ENCODE measurements around the gene NR3C2. TPM values are rescaled to one million over a fixed set of nuclear protein-coding genes. Genes with fewer than 3 reads are reported as not detected.

The NR3C2 gene
- total RNA-seq, 1 donor from 2014 or later: 25.9 TPM

- no peaks in the 10 kb centered on the region for H3K9me3 ChIP-seq
- DNase-seq (no peak), ATAC-seq (peak; percentile 9)
- TF ChIP-seq CTCF (IDR thresholded peaks at IDR 0.05): no peak
- H3K4me1 ChIP-seq: peaks cover 19% of the 10 kb centered on the region
- H3K27me3 ChIP-seq: no peaks in the 10 kb centered on the region
- peaks cover 24% of the 10 kb centered on the region for H3K36me3 ChIP-seq
- no peak overlapping the region for H3K4me3 ChIP-seq
- H3K27ac ChIP-seq: no peak overlapping the region
- intact Hi-C loops (cut with DNase I): no loop called here
Measured at GRCh38 chr4:148061795-148062194, 380.4 kb downstream of the NR3C2 start.

DNA sequence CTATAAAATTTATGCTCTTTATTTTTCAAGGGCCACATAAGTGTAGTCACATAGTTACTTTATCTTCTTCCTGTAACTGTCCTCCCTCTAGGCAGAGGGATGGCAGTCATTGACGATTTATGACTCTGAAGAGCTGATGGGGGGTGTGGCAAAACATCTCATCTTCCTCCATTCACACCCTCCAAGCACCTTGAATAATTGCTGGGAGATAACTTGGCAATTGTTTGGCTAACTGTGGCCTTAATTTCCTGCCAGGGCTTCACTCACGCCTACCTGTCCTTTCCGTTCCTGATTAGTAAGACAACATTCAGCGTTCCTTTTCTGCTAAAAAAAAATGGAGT, 381.1 kb downstream of the NR3C2 start:
- Histone ChIP-seq H3K27me3 (no peaks in the 10 kb centered on the region), H3K4me1 (peaks cover 20% of the 10 kb centered on the region), H3K4me3 (no peak overlapping the region), H3K36me3 (peaks cover 24% of the 10 kb centered on the region), H3K27ac (peak overlapping the region; percentile 56), H3K9me3 (no peaks in the 10 kb centered on the region)
- intact Hi-C loops (cut with DNase I): no loop called here
- no peak for TF ChIP-seq CTCF (IDR thresholded peaks at IDR 0.05)
- ATAC-seq: no peak
- no peak for DNase-seq

GRCh38 chr4:148060264-148061140, 381.7 kb downstream of the NR3C2 start:
- Histone ChIP-seq H3K27ac (peak overlapping the region; percentile 56), H3K27me3 (no peaks in the 10 kb centered on the region), H3K36me3 (peaks cover 24% of the 10 kb centered on the region), H3K4me3 (peak overlapping the region; percentile 14), H3K9me3 (no peaks in the 10 kb centered on the region), H3K4me1 (peaks cover 20% of the 10 kb centered on the region)
- DNase-seq: no peak
- intact Hi-C loops (cut with DNase I): no loop called here
- no peak for TF ChIP-seq CTCF (IDR thresholded peaks at IDR 0.05)
- peak; percentile 74 for ATAC-seq

DNA sequence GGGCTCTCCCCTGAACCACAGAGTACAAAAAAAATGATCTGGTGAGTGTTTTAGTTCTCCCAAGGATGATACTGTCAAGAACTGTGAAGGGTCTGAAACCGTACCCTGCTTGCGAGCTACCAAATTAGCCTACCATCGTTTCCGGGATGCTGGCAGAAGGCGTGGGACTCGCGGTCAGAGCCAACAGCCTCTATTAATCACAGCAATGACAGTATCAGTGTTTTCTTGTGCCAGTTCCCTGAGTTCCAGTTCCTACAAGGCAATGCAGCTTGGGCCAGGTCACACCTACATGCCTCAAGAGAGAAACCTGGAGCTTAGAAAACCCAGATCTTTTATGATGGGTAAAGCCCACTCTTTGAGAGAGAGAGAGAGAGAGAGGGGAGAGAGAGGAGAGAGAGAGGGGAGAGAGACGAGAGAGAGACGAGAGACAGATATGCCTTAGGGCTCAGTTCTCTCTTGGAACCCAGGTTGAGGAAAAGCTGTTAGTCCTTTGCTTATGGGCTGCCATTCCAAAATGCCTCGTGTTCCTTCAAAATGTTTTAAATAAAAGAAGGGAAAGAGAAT, 382.5 kb downstream of the NR3C2 start:
- H3K9me3 ChIP-seq: no peaks in the 10 kb centered on the region
- no peak for TF ChIP-seq CTCF (IDR thresholded peaks at IDR 0.05)
- no peak overlapping the region for H3K4me3 ChIP-seq
- no peak for DNase-seq
- H3K4me1 ChIP-seq: peaks cover 20% of the 10 kb centered on the region
- no peaks in the 10 kb centered on the region for H3K27me3 ChIP-seq
- H3K27ac ChIP-seq: no peak overlapping the region
- intact Hi-C loops (cut with DNase I): no loop called here
- no peak for ATAC-seq
- H3K36me3 ChIP-seq: peaks cover 17% of the 10 kb centered on the region

DNA sequence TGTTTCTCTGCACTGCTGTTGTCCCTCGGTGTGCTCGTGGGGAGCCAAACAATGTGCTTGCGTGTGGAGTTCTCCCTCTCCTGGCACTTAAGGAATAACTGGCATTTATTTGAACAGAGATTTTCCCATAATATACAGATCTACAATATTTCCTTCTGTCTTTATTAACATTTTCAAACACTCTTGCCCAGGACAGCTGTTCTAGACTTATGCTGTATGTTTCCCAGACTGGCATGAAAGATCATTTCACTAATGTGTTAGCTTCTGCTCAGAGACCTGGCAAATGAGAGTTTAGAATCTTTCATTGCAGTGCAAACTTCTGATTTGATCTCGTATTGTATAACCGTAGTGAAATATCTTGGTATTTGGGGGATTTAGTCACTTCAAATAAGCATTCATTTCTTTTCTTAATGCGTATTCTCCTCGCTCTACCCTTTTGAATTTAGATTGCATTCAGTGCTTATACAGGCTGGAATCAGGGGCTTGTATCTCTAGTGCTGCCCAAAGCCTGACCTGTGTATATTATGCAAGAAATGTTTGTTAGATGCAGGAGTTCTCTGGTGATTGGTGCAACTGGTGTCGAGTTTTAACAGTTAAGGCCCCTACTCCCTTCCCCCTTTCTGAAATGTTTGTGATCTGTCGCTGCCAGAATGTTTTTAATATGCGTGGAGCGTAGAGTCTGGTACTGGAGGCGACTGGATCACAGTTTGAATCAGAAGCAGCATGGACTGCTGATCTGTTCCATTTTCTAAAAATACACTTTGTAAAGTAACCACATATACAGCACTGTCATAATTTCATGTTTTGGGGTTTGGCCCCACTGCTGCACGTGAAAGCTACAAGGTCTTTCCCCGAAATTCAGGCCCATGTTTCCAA, 384.0 kb downstream of the NR3C2 start:
- ATAC-seq: no peak
- Histone ChIP-seq H3K9me3 (no peaks in the 10 kb centered on the region), H3K4me3 (no peak overlapping the region), H3K27me3 (no peaks in the 10 kb centered on the region), H3K4me1 (peaks cover 20% of the 10 kb centered on the region), H3K27ac (no peak overlapping the region), H3K36me3 (peaks cover 5% of the 10 kb centered on the region)
- DNase-seq: no peak
- TF ChIP-seq CTCF (IDR thresholded peaks at IDR 0.05): no peak
- intact Hi-C loops (cut with DNase I): no loop called here
